Panc1 (cell line): ENCODE results near the gene FIBCD1. TPM values are rescaled to one million over a fixed set of nuclear protein-coding genes. Genes with fewer than 3 reads are reported as not detected.

Experiments
- ATAC-seq: fragments of 200-7000 bp; cut with Tn5 transposase; 2 replicates; pipeline ENCODE4 v1.9.1; 2020; ENCODE audit warnings: mild to moderate bottlenecking, moderate library complexity
- BruUV-seq: library from RNA; stranded (reverse); fragments of 400-500 nt; replicated peaks from 2 replicates; lab custom pipeline; 2021; lab: Mats Ljungman, UMichigan
- CTCF ChIA-PET: fragments of 300-600 bp; sonication (Branson Sonifier 250); formaldehyde crosslinking; loops from one replicate; lab custom pipeline; 2022; ENCODE audit warnings: antibody characterized with exemption; lab: Charles Lee
- POLR2A ChIA-PET: fragments of 300-600 bp; sonication (Branson Sonifier 250); formaldehyde crosslinking; loops from one replicate; lab custom pipeline; 2022; ENCODE audit warnings: antibody characterized with exemption; lab: Charles Lee
- DNase-seq: peaks from one replicate; pipeline ENCODE4 v3.0.0-alpha.2; 2010; ENCODE audit warnings: low read depth, low spot score
- H3K27ac ChIP-seq: 2 replicates; pipeline ENCODE4 v1.5.1; 2011; ENCODE audit warnings: mild to moderate bottlenecking, low read length, inconsistent platforms
- H3K27me3 ChIP-seq: fragments of 200-500 bp; sonication (Bioruptor generic); 2 replicates; pipeline ENCODE4 v1.6.0; 2014; ENCODE audit warnings: low read length, inconsistent platforms; ENCODE audit not compliant: control insufficient read depth, insufficient read depth
- H3K36me3 ChIP-seq: fragments of 200-500 bp; sonication (Bioruptor generic); 2 replicates; pipeline ENCODE4 v1.5.1; 2014; ENCODE audit warnings: inconsistent platforms, mild to moderate bottlenecking, low read length, moderate library complexity; ENCODE audit not compliant: control insufficient read depth, insufficient read depth
- H3K4me1 ChIP-seq: 2 replicates; pipeline ENCODE4 v1.5.1; 2011; ENCODE audit warnings: inconsistent platforms, mild to moderate bottlenecking, low read length, moderate library complexity; ENCODE audit not compliant: control insufficient read depth, insufficient read depth
- H3K4me3 ChIP-seq, 2 experiments: 2 replicates each; pipeline ENCODE4 v1.5.1; 2011 to 2012; ENCODE audit warnings: low read depth in 2 of 2, low read length in 2 of 2, mild to moderate bottlenecking in 2 of 2, inconsistent platforms in 1 of 2, moderate library complexity in 1 of 2
- H3K9me3 ChIP-seq: fragments of 200-500 bp; sonication (Bioruptor generic); 2 replicates; pipeline ENCODE4 v1.5.1; 2014; ENCODE audit warnings: low read depth, mild to moderate bottlenecking, inconsistent platforms, low read length, moderate library complexity; ENCODE audit not compliant: control insufficient read depth, insufficient read depth
- POLR2AphosphoS5 ChIP-seq: IDR thresholded peaks from 2 replicates; pipeline ENCODE4 v1.6.1; 2012; ENCODE audit warnings: mild to moderate bottlenecking, low read depth, low read length, moderate library complexity
- SIN3A ChIP-seq: IDR thresholded peaks from 2 replicates; pipeline ENCODE4 v1.6.1; 2012; ENCODE audit warnings: low read depth, mild to moderate bottlenecking, low read length, moderate library complexity, borderline replicate concordance; ENCODE audit not compliant: insufficient read depth
- TCF7L2 ChIP-seq: IDR thresholded peaks from 2 replicates; pipeline ENCODE4 v1.6.1; 2011; ENCODE audit warnings: mild to moderate bottlenecking, low read depth, low read length, inconsistent platforms
- in situ Hi-C: cut with HindIII; loops from 2 replicates; pipeline ENCODE4 v1.10.0; 2016; ENCODE audit warnings: low sequenced_read_pairs, low pct_unique_long_range_greater_than_20kb
- intact Hi-C: fragments of 100-400 bp; cut with micrococcal nuclease; formaldehyde crosslinking; loops from one replicate; pipeline ENCODE4 v1.10.0; 2022; ENCODE audit not compliant: unreplicated experiment
- total RNA-seq: library from RNA; stranded (reverse); gene quantifications from one replicate; pipeline ENCODE4 v1.2.1, GENCODE V29; 2021; ENCODE audit not compliant: unreplicated experiment
- TF ChIP-seq, protein P1 (sequence below), 2 experiments: IDR thresholded peaks; 2 replicates each; pipeline ENCODE4 v1.6.1; 2011 to 2012; ENCODE audit warnings: low read depth in 2 of 2, control low read depth in 1 of 2, low read length in 1 of 2, mild to moderate bottlenecking in 1 of 2, moderate library complexity in 1 of 2; ENCODE audit not compliant: insufficient read depth in 1 of 2
- TF ChIP-seq, protein P2 (sequence below): fragments of 450-650 bp; IDR thresholded peaks from 2 replicates; pipeline ENCODE4 v1.5.1; 2017; ENCODE audit warnings: mild to moderate bottlenecking

The FIBCD1 gene
- total RNA-seq, 1 experiment from 2014 or later = 16.3 TPM

GRCh38 chr9:130882696-130883225, 56.3 kb downstream of the FIBCD1 start:
- H3K27ac ChIP-seq = no peak overlapping the region
- in situ Hi-C loops = no loop called here
- H3K4me3 ChIP-seq = no peak overlapping the region
- H3K4me1 ChIP-seq = no peaks in the 10 kb centered on the region
- TF ChIP-seq SIN3A (no peak), TCF7L2 (no peak), POLR2AphosphoS5 (no peak)
- TF ChIP-seq, protein P1, sequence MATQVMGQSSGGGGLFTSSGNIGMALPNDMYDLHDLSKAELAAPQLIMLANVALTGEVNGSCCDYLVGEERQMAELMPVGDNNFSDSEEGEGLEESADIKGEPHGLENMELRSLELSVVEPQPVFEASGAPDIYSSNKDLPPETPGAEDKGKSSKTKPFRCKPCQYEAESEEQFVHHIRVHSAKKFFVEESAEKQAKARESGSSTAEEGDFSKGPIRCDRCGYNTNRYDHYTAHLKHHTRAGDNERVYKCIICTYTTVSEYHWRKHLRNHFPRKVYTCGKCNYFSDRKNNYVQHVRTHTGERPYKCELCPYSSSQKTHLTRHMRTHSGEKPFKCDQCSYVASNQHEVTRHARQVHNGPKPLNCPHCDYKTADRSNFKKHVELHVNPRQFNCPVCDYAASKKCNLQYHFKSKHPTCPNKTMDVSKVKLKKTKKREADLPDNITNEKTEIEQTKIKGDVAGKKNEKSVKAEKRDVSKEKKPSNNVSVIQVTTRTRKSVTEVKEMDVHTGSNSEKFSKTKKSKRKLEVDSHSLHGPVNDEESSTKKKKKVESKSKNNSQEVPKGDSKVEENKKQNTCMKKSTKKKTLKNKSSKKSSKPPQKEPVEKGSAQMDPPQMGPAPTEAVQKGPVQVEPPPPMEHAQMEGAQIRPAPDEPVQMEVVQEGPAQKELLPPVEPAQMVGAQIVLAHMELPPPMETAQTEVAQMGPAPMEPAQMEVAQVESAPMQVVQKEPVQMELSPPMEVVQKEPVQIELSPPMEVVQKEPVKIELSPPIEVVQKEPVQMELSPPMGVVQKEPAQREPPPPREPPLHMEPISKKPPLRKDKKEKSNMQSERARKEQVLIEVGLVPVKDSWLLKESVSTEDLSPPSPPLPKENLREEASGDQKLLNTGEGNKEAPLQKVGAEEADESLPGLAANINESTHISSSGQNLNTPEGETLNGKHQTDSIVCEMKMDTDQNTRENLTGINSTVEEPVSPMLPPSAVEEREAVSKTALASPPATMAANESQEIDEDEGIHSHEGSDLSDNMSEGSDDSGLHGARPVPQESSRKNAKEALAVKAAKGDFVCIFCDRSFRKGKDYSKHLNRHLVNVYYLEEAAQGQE (IDR thresholded peaks at IDR 0.05; ENCODE audit: insufficient read depth in 1 of 2, low read depth in 2 of 2, low read length in 1 of 2) = no peak
- TF ChIP-seq, protein P2, sequence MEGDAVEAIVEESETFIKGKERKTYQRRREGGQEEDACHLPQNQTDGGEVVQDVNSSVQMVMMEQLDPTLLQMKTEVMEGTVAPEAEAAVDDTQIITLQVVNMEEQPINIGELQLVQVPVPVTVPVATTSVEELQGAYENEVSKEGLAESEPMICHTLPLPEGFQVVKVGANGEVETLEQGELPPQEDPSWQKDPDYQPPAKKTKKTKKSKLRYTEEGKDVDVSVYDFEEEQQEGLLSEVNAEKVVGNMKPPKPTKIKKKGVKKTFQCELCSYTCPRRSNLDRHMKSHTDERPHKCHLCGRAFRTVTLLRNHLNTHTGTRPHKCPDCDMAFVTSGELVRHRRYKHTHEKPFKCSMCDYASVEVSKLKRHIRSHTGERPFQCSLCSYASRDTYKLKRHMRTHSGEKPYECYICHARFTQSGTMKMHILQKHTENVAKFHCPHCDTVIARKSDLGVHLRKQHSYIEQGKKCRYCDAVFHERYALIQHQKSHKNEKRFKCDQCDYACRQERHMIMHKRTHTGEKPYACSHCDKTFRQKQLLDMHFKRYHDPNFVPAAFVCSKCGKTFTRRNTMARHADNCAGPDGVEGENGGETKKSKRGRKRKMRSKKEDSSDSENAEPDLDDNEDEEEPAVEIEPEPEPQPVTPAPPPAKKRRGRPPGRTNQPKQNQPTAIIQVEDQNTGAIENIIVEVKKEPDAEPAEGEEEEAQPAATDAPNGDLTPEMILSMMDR = no peak
- ChIA-PET POLR2A (interaction anchor here (0.7 kb wide), 1 partner anchor 141 kb away, joined by 3 read pairs; no protein-coding TSS in a partner anchor), CTCF (no interaction called here)
- no peaks in the 10 kb centered on the region for H3K9me3 ChIP-seq
- BruUV-seq = no TSS peak
- no peaks in the 10 kb centered on the region for H3K27me3 ChIP-seq
- intact Hi-C loops = no loop called here
- DNase-seq = no peak
- peaks cover 7% of the 10 kb centered on the region for H3K36me3 ChIP-seq
- ATAC-seq = no peak

- Histone ChIP-seq H3K36me3 (peaks cover 9% of the 10 kb centered on the region; the same call in 1 of the 2 replicates), H3K4me3 (no peak overlapping the region), H3K4me1 (no peaks in the 10 kb centered on the region), H3K9me3 (no peaks in the 10 kb centered on the region), H3K27me3 (no peaks in the 10 kb centered on the region), H3K27ac (no peak overlapping the region)
- ChIA-PET POLR2A (no interaction called here), CTCF (no interaction called here)
- in situ Hi-C loops (no loop called here), intact Hi-C loops (no loop called here)
- DNase-seq = no peak
- TF ChIP-seq, protein P1 (IDR thresholded peaks at IDR 0.05; ENCODE audit: insufficient read depth in 1 of 2, low read depth in 2 of 2, low read length in 1 of 2) = no peak
- no peak for TF ChIP-seq TCF7L2
- no peak for TF ChIP-seq SIN3A
- TF ChIP-seq POLR2AphosphoS5 = no peak
- TF ChIP-seq, protein P2 = no peak
- no peak for ATAC-seq
- BruUV-seq = no TSS peak
Observed at GRCh38 chr9:130881516-130881915, 57.5 kb downstream of the FIBCD1 start.
